ENCODE results near the gene GANAB.

The GANAB gene

DNA sequence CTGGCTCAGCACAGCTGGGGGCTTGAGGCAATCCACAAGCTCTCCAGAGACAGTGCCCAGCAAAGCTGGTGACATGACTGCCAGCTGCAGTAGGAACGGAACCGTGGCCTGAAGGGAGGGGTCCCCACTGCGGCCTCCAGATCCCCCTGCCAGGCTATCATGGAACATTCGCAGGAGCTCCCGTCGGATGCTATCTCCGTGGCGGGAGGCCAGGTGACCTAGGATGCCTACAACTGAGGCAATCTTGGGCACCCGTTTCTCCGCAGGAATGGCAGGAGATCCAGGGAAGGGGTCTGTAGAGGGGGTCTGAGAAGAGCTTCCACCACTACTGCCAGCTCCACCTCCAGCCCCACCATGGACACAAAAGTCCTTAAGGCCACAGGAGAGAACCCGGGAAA is 2.6 kb upstream of the GANAB start:
- no peak overlapping the region for H3K4me2 ChIP-seq (ENCODE audit: low read depth, low read length, poor library complexity, severe bottlenecking)
- no peaks in the 10 kb centered on the region for H3F3A ChIP-seq (ENCODE audit: low read depth)
- H3K36me3 ChIP-seq (ENCODE audit: insufficient read depth, low read length): peaks cover 4% of the 10 kb centered on the region; the same call in 1 of the 2 replicates
- no peak overlapping the region for H3K4me3 ChIP-seq (ENCODE audit: low read length, poor library complexity, severe bottlenecking)
- H4K20me1 ChIP-seq (ENCODE audit: insufficient read depth, low read length, poor library complexity, severe bottlenecking): peaks cover 22% of the 10 kb centered on the region
- no peaks in the 10 kb centered on the region for H3K27me3 ChIP-seq (ENCODE audit: insufficient read depth, low read length, poor library complexity, severe bottlenecking)
- no peaks in the 10 kb centered on the region for H3K9me2 ChIP-seq (replicated peaks; ENCODE audit: low read depth, low read length)
- peaks cover 50% of the 10 kb centered on the region for H3K79me2 ChIP-seq (ENCODE audit: insufficient read depth, low read length)
- H2AFZ ChIP-seq (ENCODE audit: low read length): no peak overlapping the region
- H3K4me1 ChIP-seq (ENCODE audit: insufficient read depth, low read length, poor library complexity, severe bottlenecking): peaks cover 23% of the 10 kb centered on the region
- H3K9ac ChIP-seq (ENCODE audit: low read depth, low read length, poor library complexity, severe bottlenecking): no peak overlapping the region
- no peaks in the 10 kb centered on the region for H3K9me3 ChIP-seq (ENCODE audit: insufficient read depth, low read depth, low read length)
- no peak for TF ChIP-seq EZH2phosphoT487 (IDR thresholded peaks at IDR 0.05; ENCODE audit: borderline replicate concordance)
- TF ChIP-seq, protein P1, sequence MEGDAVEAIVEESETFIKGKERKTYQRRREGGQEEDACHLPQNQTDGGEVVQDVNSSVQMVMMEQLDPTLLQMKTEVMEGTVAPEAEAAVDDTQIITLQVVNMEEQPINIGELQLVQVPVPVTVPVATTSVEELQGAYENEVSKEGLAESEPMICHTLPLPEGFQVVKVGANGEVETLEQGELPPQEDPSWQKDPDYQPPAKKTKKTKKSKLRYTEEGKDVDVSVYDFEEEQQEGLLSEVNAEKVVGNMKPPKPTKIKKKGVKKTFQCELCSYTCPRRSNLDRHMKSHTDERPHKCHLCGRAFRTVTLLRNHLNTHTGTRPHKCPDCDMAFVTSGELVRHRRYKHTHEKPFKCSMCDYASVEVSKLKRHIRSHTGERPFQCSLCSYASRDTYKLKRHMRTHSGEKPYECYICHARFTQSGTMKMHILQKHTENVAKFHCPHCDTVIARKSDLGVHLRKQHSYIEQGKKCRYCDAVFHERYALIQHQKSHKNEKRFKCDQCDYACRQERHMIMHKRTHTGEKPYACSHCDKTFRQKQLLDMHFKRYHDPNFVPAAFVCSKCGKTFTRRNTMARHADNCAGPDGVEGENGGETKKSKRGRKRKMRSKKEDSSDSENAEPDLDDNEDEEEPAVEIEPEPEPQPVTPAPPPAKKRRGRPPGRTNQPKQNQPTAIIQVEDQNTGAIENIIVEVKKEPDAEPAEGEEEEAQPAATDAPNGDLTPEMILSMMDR (conservative IDR thresholded peaks at IDR 0.05; ENCODE audit: low read length): no peak

DNA sequence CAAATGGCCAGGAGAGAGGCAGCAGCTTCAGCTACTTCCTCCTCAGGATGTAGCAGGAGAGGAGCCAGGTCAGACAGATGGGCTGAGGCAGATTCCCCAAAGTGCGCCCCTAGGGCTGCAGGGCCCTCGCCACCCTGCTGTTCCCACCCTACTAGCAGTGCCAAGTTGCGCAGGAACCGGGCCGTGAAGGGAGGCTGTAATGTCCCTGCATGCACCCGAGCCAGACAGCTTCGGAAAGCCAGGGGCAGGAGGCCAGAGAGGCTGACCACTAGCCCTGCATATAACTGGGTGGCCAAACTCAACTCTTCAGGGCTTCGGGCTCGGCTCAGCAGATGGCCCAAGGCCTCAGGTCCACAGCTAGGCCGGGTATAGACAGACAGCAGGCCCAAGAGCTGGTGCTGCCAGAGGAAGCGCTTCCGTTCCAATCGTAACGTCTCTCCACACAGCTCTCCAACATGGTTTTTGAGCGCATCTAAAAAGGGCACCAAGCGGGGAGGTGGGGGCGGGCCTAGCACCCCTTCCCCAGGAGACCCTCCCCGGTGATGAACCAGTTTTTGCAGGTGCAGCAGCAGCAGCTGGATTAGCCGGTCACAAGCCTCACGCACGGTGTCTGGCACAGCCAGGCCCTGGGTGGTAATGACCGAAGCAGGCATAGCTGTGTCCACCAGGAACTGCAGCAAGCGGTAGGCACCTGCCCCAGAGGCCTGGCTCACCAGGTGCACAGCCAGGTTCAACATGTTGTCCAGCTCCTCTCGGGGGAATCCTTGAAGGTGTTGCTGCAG is 2.0 kb upstream of the GANAB start:
- Histone ChIP-seq H3K9ac (ENCODE audit: low read depth, low read length, poor library complexity, severe bottlenecking) (no peak overlapping the region), H3K36me3 (ENCODE audit: insufficient read depth, low read length) (peaks cover 4% of the 10 kb centered on the region; the same call in 1 of the 2 replicates)

DNA sequence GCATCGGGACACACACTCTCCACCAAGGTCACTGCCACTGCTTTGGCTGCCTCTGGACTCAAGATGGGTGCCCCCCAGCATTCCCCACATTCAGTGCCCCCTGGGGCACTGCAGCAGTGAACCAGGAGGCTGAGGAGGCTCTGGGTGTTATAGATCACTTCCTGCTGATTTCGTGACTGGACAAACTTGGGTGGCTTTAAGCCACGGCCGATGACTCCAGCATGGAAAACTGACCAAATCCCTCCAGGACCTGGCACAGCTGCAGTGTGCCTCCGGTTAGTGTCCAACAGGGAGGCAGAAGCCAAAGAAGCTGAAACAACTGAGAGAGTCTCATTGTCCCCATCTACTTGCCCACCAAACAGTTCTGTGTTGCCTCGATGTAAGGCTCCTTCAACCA is 1.2 kb upstream of the GANAB start:
- H3K4me3 ChIP-seq (ENCODE audit: low read length, poor library complexity, severe bottlenecking): no peak overlapping the region
- H2AFZ ChIP-seq (ENCODE audit: low read length): no peak overlapping the region
- H3K9me2 ChIP-seq (replicated peaks; ENCODE audit: low read depth, low read length): no peaks in the 10 kb centered on the region
- H3K27me3 ChIP-seq (ENCODE audit: insufficient read depth, low read length, poor library complexity, severe bottlenecking): no peaks in the 10 kb centered on the region
- H3K4me2 ChIP-seq (ENCODE audit: low read depth, low read length, poor library complexity, severe bottlenecking): no peak overlapping the region
- H3K79me2 ChIP-seq (ENCODE audit: insufficient read depth, low read length): peaks cover 58% of the 10 kb centered on the region
- H3K9me3 ChIP-seq (ENCODE audit: insufficient read depth, low read depth, low read length): no peaks in the 10 kb centered on the region
- peaks cover 23% of the 10 kb centered on the region for H4K20me1 ChIP-seq (ENCODE audit: insufficient read depth, low read length, poor library complexity, severe bottlenecking)
- H3K36me3 ChIP-seq (ENCODE audit: insufficient read depth, low read length): peaks cover 4% of the 10 kb centered on the region; the same call in 1 of the 2 replicates
- TF ChIP-seq EZH2phosphoT487 (IDR thresholded peaks at IDR 0.05; ENCODE audit: borderline replicate concordance): no peak
- TF ChIP-seq, protein P1 (conservative IDR thresholded peaks at IDR 0.05; ENCODE audit: low read length): no peak
- peaks cover 22% of the 10 kb centered on the region for H3K4me1 ChIP-seq (ENCODE audit: insufficient read depth, low read length, poor library complexity, severe bottlenecking)
- H3F3A ChIP-seq (ENCODE audit: low read depth): no peaks in the 10 kb centered on the region
- H3K9ac ChIP-seq (ENCODE audit: low read depth, low read length, poor library complexity, severe bottlenecking): no peak overlapping the region

More for the DNA sequence above, 2.0 kb upstream of the GANAB start:
- Histone ChIP-seq H3K4me3 (ENCODE audit: low read length, poor library complexity, severe bottlenecking) (no peak overlapping the region), H3K79me2 (ENCODE audit: insufficient read depth, low read length) (peaks cover 56% of the 10 kb centered on the region), H3K27me3 (ENCODE audit: insufficient read depth, low read length, poor library complexity, severe bottlenecking) (no peaks in the 10 kb centered on the region), H3F3A (ENCODE audit: low read depth) (no peaks in the 10 kb centered on the region), H3K9me2 (replicated peaks; ENCODE audit: low read depth, low read length) (no peaks in the 10 kb centered on the region), H3K9me3 (ENCODE audit: insufficient read depth, low read depth, low read length) (no peaks in the 10 kb centered on the region), H3K4me2 (ENCODE audit: low read depth, low read length, poor library complexity, severe bottlenecking) (no peak overlapping the region), H2AFZ (ENCODE audit: low read length) (no peak overlapping the region), H4K20me1 (ENCODE audit: insufficient read depth, low read length, poor library complexity, severe bottlenecking) (peaks cover 23% of the 10 kb centered on the region), H3K4me1 (ENCODE audit: insufficient read depth, low read length, poor library complexity, severe bottlenecking) (peaks cover 23% of the 10 kb centered on the region)
- TF ChIP-seq, protein P1 (conservative IDR thresholded peaks at IDR 0.05; ENCODE audit: low read length): no peak
- no peak for TF ChIP-seq EZH2phosphoT487 (IDR thresholded peaks at IDR 0.05; ENCODE audit: borderline replicate concordance)
